Right kidney (tissue), 1 donor: ENCODE measurements around the gene TP63.

Source experiments
- DNase-seq: peaks from one replicate; pipeline ENCODE4 v3.0.0-alpha.2; 2016

TP63 gene

DNA sequence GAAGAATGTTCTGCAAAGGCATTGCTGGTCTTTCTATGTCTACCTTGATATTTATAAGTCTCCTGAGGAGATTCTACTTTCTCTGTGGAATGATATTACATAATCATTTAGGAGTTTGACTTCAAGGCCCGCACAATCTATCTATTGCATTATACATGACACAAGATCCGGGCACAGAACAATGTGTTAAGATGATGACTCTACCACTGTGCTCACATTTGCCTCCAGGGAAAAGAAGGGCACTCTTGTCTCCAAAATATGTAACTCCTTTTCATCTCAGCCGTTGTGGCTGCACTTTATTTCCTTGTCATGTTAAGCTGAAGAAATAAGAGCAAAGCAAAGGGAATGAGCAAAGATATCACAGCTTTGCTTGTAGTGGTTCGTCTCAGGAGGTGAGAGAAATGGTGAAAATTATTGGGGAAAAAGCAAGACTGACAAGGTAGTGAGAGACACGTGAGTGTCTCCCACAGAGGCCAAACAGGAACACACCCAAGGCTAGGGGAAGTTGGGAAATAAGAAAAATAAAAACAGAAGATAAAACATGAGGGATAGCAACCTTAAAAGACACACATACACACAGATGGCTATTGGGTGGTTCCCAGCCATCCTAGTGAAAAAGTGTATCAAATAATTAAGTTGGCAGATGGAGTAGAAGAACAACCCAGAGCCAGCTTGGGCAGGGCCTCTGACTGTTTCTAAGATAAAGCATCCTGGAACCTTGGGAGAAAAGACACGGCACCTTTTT lies 305.2 kb downstream of the TP63 start:
- DNase-seq = no peak

DNA sequence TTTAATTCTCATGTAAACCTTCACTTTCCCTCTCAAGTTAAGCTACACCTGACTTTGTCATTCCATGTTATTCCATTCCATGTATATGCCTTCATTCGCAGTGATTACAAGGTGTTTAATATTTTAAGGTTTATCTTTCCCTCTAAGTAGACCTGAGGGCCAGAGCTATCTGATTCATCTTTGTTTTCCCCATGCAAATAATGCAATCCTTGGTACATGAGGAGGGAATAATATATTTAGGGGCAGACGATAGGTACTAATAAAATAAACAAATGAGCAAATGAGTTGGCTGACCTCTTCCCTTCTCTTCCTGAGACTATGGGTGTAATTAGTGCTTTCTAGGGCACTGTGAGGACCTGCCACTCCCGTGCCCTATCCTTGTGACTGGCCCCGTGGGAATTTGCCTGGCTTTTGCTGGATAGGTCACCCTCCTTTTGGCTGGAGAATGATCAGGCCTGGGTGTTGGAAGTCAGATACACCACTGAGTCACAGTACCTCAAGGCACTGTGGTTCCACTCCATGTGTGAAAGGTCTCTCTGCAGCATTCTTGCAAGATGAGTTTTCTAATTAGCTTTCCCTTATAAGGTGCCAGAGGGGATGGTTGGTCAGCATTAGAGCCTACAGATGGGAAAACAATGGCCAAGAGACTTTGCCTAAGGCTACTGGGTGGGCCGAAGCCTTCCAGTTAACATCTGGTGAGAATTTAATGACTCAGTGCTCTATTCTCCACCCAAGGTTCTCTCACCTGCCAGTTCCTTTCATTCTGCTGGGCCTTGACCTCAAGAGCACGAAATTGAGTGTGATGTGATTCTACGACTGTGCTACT lies 306.3 kb downstream of the TP63 start:
- DNase-seq = no peak

DNA sequence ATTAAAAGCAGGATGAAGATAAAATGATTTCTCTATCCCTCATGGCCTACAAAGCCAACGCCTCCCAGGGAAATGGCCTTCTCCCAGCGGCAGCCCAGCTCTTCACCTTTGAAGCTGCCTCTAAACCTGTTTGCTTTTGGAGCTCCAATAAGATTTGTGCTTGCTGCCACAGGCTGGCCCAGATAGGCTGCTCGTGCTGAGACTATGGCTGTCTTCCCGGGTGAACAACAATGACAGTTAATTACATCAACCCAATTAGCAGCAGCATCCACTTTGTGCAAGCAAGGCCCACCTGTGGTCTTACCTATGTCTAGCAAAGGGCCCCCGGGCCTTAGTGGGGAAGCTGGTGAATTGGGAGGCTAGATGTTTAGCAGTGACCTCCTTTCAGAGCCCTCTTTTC lies 309.9 kb downstream of the TP63 start:
- no peak for DNase-seq

DNA sequence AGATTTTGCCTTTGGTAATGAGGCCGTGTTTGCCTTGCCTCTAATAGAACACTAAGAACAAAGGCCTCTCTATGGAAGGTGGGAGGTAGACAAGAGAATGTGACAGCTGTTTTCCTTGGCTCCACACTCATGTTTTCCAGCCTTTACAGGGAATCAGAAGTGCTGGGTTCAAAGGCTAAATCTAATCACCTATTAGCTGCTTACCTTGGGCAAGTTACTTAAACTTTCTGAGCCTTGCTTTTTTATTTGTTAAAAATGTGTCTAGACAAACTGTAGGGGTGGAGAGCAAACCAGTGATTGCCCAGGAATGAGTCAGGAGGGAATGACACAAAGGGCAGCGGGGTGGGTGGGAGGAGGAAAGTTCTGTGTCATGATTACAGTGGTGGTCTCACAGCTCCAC lies 310.5 kb downstream of the TP63 start:
- DNase-seq = no peak

DNA sequence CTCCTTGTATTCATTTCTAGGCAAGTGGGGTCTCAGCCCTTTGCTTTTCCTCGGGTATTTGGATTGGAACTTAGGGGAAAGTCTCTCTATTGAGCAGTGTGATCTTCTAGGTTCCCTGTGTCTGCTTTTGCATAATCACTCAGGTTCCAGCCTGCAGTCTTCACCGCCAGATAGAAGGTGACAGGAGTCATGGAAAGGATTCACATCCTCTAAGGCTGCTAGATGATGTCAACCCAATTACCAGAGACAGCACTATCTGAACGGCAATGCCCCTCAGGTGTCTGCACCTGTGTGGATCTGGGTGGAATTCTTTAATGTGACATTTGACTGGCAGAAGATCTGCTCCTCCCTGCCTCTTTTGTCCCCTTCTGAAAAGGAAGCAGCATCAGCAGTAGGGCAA lies 311.8 kb downstream of the TP63 start:
- no peak for DNase-seq

DNA sequence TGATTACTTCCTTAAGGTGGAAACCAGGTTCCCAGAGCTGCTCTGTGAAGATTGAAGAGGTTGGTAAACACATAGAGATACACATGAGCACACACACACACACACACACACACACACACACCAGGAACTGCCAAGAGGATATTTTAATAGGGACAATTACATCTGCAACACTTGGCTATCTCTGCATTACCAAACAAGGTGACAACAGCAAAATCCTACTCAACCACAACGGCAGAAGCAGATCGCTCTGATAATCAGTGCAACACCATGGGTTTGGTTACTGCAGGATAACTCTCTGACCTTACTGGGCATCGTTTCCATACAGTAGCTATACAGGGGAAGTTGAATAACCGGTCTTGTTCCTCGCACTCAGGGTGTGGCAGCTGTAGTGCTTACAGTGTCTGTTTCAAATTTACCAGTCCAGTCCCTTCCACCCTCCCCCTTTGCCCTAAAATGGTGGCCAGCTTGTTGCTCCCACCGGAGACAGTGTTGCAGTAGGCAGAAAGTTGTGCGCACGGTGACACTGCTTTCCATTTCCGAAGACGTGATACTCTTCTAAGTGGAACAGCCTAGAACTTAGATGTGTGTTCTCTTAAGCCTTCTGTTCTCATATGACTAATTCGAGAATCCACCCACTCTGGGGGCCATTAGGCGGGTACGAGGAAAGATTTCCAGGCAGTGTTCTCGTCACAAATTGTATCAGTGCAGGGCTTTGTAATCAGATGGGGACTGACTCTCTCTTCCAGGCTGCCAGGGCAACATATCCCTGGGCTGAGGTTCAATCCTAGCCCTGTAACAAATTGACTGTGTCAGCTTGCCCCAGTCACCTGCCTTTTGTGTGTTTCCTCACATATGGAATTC lies 313.3 kb downstream of the TP63 start:
- no peak for DNase-seq

DNA sequence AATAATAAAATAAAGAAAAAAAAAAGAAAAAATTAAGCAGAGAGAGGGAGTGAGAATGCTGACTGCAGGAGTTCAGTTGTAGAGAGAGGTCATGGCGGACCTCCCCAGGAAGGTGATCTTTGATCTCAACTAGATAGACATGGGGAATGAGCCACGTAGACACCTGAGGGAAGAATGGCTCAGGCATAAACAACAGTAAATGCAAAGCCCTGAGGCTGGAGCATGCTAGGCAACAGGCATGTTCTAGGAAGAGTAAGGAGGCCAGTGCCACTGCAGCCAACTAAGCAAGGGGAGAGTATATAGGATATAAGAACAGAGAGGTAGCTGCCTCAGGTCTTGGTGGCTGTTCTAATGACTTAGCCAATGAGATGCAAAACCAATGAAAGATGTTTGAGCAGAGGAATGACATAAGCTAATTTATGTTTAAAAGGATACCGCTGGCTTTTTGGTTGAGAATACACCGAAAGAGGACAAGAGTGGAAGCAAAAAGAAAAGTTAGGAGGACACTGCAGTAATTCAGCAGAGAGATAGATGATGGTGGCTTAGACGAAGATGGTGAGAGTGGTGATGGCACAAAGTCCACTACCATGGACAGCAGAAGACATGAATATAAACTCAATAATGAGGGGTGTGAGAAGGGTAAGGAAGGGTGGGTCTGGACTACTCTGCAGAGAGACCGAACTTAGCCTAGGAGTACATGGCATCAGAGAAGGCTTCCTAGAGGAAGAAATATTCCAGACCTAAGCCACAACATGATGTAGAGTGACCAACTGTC lies 314.9 kb downstream of the TP63 start:
- DNase-seq = no peak
